Neural cell (in vitro differentiated cells): ENCODE measurements around the gene ZNF512B.

ENCODE experiments used
- CTCF ChIP-seq: fragments of 450-650 bp; IDR thresholded peaks from 2 replicates; pipeline ENCODE4 v1.5.1; 2014; ENCODE audit warnings: antibody characterized with exemption, mild to moderate bottlenecking, moderate library complexity; ENCODE audit not compliant: poor library complexity, severe bottlenecking
- EZH2 ChIP-seq: fragments of 200-600, 300-800 bp; shearing (Covaris generic), sonication (generic); IDR thresholded peaks from 2 replicates; pipeline ENCODE4 v1.6.1; 2014; ENCODE audit warnings: antibody characterized with exemption, low read length, borderline replicate concordance, mild to moderate bottlenecking; ENCODE audit not compliant: insufficient read depth, poor library complexity, severe bottlenecking
- RAD21 ChIP-seq: fragments of 450-650 bp; conservative IDR thresholded peaks from 2 replicates; pipeline ENCODE4 v1.6.1; 2014; ENCODE audit warnings: antibody characterized with exemption, mild to moderate bottlenecking, moderate library complexity
- SMC3 ChIP-seq: fragments of 450-650 bp; conservative IDR thresholded peaks from 2 replicates; pipeline ENCODE4 v1.6.1; 2014; ENCODE audit warnings: antibody characterized with exemption, mild to moderate bottlenecking, moderate library complexity; ENCODE audit not compliant: poor library complexity

DNA sequence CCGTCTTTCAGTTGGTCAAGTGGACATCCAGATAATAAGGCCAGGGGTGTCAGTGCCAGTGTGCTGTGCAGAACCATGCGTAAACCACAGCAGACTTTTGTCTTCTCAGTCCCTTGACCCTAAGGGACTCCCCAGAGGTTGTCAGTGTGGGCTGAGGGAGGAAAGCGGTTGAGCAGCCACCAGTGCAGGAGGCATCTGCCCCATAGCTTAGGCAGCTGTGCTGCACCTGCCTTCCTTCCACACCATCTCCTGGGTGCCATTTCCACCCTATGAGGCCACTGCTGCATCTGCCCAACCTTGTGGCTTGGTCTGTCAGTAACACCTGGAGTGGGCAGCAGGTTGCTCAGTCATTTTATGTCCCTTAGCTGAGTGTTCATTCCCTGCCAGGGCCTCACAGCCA lies 37.2 kb upstream of the ZNF512B start:
- TF ChIP-seq CTCF = no peak
- TF ChIP-seq SMC3 = no peak
- no peak for TF ChIP-seq EZH2
- no peak for TF ChIP-seq RAD21
